ENCODE data around the gene SFSWAP. TPM values are rescaled to one million over a fixed set of nuclear protein-coding genes. Genes with fewer than 3 reads are reported as not detected.

Gene SFSWAP
- total RNA-seq, 1 donor from 2014 or later = 21.9 TPM

DNA sequence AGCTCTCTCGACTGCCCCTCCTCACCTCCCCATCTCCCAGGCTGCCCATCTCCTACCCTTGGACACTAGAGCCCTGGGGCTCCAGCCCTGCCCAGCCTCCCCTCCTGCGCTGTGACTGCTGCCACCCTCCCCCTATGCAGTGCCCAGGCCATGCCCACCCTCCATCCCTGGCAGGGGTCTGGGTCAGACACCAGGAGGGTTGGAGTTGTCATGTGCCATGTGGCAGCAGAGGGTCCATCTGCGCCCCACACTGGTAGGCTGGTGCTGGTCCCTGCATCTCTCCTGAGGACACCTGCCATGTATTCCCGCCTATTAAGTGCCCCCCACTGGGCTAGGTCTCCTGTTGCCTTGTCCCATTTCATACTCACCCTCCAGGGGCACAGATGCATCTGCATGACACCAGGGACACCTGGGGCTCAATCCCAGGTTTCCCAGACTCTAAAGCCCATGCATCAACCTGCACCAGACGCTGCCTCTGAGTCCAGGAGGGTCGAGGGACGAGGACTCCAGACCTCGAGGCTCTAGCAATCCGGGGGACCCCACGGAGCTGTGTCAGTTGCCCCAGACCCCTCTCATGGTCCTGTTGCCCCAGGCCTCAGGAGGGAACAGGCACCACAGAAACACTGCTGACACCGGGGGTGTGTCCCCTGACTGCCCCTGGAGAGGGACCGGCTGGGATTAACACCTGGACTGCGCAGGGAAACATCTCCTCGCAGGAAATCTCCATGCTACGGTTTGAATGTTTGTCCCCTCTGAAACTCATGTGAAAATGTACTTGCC is 23.4 kb upstream of the SFSWAP start:
- no peaks in the 10 kb centered on the region for H3K36me3 ChIP-seq
- DNase-seq = no peak
- peaks cover 44% of the 10 kb centered on the region for H3K27me3 ChIP-seq (ENCODE audit: low read depth)
- H3K4me3 ChIP-seq = no peak overlapping the region
- no peaks in the 10 kb centered on the region for H3K9me3 ChIP-seq (replicated peaks)
- TF ChIP-seq, protein P1, sequence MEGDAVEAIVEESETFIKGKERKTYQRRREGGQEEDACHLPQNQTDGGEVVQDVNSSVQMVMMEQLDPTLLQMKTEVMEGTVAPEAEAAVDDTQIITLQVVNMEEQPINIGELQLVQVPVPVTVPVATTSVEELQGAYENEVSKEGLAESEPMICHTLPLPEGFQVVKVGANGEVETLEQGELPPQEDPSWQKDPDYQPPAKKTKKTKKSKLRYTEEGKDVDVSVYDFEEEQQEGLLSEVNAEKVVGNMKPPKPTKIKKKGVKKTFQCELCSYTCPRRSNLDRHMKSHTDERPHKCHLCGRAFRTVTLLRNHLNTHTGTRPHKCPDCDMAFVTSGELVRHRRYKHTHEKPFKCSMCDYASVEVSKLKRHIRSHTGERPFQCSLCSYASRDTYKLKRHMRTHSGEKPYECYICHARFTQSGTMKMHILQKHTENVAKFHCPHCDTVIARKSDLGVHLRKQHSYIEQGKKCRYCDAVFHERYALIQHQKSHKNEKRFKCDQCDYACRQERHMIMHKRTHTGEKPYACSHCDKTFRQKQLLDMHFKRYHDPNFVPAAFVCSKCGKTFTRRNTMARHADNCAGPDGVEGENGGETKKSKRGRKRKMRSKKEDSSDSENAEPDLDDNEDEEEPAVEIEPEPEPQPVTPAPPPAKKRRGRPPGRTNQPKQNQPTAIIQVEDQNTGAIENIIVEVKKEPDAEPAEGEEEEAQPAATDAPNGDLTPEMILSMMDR (IDR thresholded peaks at IDR 0.05; ENCODE audit: borderline replicate concordance) = no peak
- H3K27ac ChIP-seq (replicated peaks) = no peak overlapping the region
- H3K4me1 ChIP-seq = no peaks in the 10 kb centered on the region
- intact Hi-C loops (cut with micrococcal nuclease) = no loop called here

DNA sequence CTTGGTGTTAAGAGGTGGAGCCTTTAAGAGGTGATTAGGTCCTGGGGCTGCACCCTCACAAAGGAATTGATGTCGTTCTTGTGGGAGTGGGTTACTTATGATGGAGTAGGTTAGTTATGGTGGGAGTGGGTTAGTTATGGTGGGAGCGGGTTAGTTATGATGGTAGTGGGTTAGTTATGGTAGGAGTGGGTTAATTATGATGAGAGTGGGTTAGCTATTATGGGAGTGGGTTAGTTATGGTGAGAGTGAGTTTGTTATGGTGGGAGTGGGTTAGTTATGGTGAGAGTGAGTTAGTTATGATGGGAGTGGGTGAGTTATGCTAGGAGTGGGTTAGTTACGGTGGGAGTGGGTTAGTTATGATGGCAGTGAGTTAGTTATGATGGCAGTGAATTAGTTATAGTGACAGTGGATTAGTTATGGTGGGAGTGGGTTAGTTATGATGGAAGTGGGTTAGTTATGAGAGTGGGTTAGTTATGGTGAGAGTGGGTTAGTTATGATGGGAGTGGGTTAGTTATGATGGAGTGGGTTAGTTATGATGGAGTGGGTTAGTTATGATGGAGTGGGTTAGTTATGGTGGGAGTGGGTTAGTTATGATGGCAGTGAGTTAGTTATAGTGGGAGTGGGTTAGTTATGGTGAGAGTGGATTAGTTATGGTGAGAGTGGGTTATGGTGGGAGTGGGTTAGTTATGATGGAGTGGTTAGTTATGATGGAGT is 22.6 kb upstream of the SFSWAP start:
- TF ChIP-seq, protein P1 (IDR thresholded peaks at IDR 0.05; ENCODE audit: borderline replicate concordance) = no peak
- Histone ChIP-seq H3K27ac (replicated peaks) (no peak overlapping the region), H3K9me3 (replicated peaks) (no peaks in the 10 kb centered on the region), H3K4me1 (no peaks in the 10 kb centered on the region), H3K36me3 (no peaks in the 10 kb centered on the region), H3K27me3 (ENCODE audit: low read depth) (peaks cover 47% of the 10 kb centered on the region), H3K4me3 (no peak overlapping the region)
- DNase-seq = no peak
- intact Hi-C loops (cut with micrococcal nuclease) = no loop called here

DNA sequence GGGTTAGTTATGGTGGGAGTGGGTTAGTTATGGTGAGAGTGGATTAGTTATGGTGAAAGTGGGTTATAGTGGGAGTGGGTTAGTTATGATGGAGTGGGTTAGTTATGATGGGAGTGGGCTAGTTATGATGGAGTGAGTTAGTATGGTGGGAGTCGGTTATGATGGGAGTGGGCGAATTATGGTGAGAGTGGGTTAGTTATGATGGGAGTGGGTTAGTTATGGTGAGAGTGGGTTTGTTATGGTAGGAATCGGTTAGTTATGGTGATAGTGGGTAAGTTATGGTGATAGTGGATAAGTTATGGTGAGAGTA is 22.1 kb upstream of the SFSWAP start:
- peaks cover 52% of the 10 kb centered on the region for H3K27me3 ChIP-seq (ENCODE audit: low read depth)

DNA sequence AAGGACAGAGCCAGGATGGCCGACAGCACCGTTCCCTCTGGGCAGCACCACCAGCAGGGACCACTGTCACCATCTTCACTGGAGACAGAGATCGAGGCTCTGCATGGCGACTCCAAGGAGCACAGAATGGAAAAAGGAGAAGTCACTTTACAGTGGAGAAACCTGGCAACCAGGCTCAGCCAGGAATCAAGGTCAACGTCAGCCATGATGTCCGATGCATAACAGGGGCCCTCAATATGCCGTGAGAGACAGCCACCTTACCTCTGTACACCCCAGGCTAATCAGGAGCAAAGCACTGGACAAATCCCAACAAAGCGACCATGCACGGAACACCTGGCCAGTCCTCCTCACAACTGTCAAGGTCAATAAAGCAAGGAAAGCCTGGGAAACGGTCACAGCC is 20.6 kb upstream of the SFSWAP start:
- no peaks in the 10 kb centered on the region for H3K4me1 ChIP-seq

More for the DNA sequence above, 22.1 kb upstream of the SFSWAP start:
- Histone ChIP-seq H3K9me3 (replicated peaks) (no peaks in the 10 kb centered on the region), H3K36me3 (no peaks in the 10 kb centered on the region), H3K27ac (replicated peaks) (no peak overlapping the region), H3K4me1 (no peaks in the 10 kb centered on the region), H3K4me3 (no peak overlapping the region)
- TF ChIP-seq, protein P1 (IDR thresholded peaks at IDR 0.05; ENCODE audit: borderline replicate concordance) = no peak
- intact Hi-C loops (cut with micrococcal nuclease) = no loop called here
- no peak for DNase-seq

DNA sequence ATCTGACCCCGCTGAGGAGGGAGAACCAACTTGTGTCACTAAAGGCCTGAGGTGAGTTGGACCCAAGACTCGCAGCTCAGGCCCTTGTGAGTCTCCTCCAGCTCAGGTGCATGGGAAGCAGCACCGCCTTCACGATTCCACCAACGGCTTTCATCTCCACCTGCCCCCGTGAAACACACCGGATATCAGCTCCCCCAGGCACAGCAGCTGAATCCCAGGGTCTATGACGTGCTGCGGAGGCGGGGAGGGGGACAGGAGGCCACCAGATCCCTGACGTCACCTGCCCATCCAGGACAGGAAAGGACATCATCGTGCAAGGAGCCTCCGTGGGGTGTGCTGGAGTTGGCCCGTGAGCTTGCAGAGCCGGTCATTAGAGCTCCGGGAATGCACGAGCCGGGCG is 18.5 kb upstream of the SFSWAP start:
- H3K27me3 ChIP-seq (ENCODE audit: low read depth) = peaks cover 82% of the 10 kb centered on the region
- H3K4me3 ChIP-seq = no peak overlapping the region
- intact Hi-C loops (cut with micrococcal nuclease) = no loop called here
- TF ChIP-seq, protein P1 (IDR thresholded peaks at IDR 0.05; ENCODE audit: borderline replicate concordance) = no peak
- H3K9me3 ChIP-seq (replicated peaks) = no peaks in the 10 kb centered on the region
- no peak for DNase-seq
- H3K4me1 ChIP-seq = no peaks in the 10 kb centered on the region
- H3K36me3 ChIP-seq = no peaks in the 10 kb centered on the region
- H3K27ac ChIP-seq (replicated peaks) = no peak overlapping the region

More for the DNA sequence above, 20.6 kb upstream of the SFSWAP start:
- no peak overlapping the region for H3K4me3 ChIP-seq
- TF ChIP-seq, protein P1 (IDR thresholded peaks at IDR 0.05; ENCODE audit: borderline replicate concordance) = no peak
- no peak overlapping the region for H3K27ac ChIP-seq (replicated peaks)
- H3K27me3 ChIP-seq (ENCODE audit: low read depth) = peaks cover 61% of the 10 kb centered on the region
- no peaks in the 10 kb centered on the region for H3K9me3 ChIP-seq (replicated peaks)
- intact Hi-C loops (cut with micrococcal nuclease) = no loop called here
- no peaks in the 10 kb centered on the region for H3K36me3 ChIP-seq
- no peak for DNase-seq
